ENCODE results near the gene SPOCK2. TPM values are rescaled to one million over a fixed set of nuclear protein-coding genes. Genes with fewer than 3 reads are reported as not detected.

SPOCK2 gene
- total RNA-seq, 2 experiments from 2014 or later: 976 to 998 TPM

DNA sequence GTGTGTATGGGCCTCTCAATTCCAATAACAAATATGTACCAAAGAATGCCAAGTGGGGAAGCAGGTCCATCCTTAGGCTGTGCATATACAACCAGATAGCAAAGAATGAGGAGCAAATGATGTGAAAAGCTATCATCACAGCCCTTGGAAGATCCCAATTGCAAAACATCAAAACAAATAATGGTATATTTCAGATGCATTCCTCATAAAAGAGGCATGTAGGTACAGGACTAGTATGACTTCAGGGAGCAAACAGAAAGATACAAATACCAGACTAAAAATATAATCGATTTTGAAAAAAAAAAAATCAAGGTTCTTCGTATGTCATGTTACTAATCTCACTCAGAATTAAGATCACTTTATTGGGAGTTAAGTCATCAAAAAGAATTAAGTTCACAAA is 18.5 kb upstream of the SPOCK2 start:
- peaks cover 93% of the 10 kb centered on the region for H3K4me1 Mint-ChIP-seq (ENCODE audit: low read depth)
- no peaks in the 10 kb centered on the region for H3K27me3 Mint-ChIP-seq
- Histone ChIP-seq H3K27ac (ENCODE audit: low read depth in 1 of 2, low read length in 2 of 2) (peak overlapping the region; percentile 70 to 74), H3K36me3 (ENCODE audit: insufficient read depth, low read length) (no peaks in the 10 kb centered on the region), H3K9me3 (ENCODE audit: control insufficient read depth in 1 of 2, insufficient read depth in 1 of 2, low read length in 2 of 2) (no peaks in the 10 kb centered on the region), H3K27me3 (ENCODE audit: control insufficient read depth in 1 of 2, insufficient read depth in 2 of 2, low read length in 2 of 2) (no peaks in the 10 kb centered on the region), H3K4me1 (ENCODE audit: insufficient read depth, low read length) (peaks cover 74% of the 10 kb centered on the region), H3K4me3 (ENCODE audit: low read length) (no peak overlapping the region)
- CTCF ChIA-PET: interaction anchor here (1.1 to 1.5 kb wide), 3 partner anchors 18 to 58 kb away, joined by 3 to 4 read pairs (median 3); no protein-coding TSS in a partner anchor
- TF ChIP-seq, protein P1, sequence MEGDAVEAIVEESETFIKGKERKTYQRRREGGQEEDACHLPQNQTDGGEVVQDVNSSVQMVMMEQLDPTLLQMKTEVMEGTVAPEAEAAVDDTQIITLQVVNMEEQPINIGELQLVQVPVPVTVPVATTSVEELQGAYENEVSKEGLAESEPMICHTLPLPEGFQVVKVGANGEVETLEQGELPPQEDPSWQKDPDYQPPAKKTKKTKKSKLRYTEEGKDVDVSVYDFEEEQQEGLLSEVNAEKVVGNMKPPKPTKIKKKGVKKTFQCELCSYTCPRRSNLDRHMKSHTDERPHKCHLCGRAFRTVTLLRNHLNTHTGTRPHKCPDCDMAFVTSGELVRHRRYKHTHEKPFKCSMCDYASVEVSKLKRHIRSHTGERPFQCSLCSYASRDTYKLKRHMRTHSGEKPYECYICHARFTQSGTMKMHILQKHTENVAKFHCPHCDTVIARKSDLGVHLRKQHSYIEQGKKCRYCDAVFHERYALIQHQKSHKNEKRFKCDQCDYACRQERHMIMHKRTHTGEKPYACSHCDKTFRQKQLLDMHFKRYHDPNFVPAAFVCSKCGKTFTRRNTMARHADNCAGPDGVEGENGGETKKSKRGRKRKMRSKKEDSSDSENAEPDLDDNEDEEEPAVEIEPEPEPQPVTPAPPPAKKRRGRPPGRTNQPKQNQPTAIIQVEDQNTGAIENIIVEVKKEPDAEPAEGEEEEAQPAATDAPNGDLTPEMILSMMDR (IDR thresholded peaks at IDR 0.05): no peak
- POLR2A ChIA-PET: interaction anchor here (1.0 to 4.0 kb wide), 7 partner anchors 16 to 59 kb away, joined by 3 to 117 read pairs (median 5); partner anchors contain the start of gene SPOCK2
- peak overlapping the region; percentile 87 for H3K4me3 Mint-ChIP-seq
- H3K27ac Mint-ChIP-seq: peak overlapping the region; percentile 94
- H3K9me3 Mint-ChIP-seq: no peaks in the 10 kb centered on the region
- H3K36me3 Mint-ChIP-seq (ENCODE audit: low read depth): peaks cover 6% of the 10 kb centered on the region
- DNase-seq (no peak), ATAC-seq (ENCODE audit: poor library complexity) (no peak)
- intact Hi-C loops (cut with DNase I, micrococcal nuclease): loop anchor here in 1 of 2 experiments (1.0 to 10.0 kb wide), 2 partner anchors 19 to 588 kb away; partner anchors contain the start of genes MCU and SPOCK2

DNA sequence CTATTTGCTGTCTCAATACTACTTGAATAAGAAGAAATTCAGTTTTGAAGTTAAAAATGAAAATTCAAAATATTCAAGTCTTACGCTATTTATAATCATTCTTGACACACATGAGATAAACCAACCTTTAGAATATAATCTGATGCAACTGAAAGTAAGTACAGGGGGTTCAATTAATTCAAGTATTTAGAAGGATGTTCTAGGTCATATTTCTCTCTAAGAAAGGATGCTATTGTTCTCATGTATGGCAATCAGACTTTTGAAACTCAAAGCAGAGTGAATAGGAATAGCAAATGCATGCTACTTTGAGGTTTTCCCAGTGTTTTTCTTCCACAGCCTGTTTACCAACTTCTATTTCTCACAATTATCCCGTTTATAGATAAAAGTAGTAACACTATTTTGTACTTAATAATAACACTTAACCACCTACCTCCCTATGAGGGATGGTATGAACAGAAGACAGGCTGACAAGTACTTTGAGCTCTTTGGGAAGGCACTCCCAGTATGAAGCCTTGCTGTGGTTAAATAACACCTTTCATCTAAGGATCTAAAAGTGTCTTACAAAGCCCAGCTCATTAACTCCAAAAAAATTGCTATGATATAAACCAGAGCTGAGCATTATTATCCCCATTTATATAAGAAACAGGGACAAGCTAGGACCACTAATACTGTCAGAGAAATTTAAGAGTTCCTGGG is 18.0 kb upstream of the SPOCK2 start:
- H3K27me3 Mint-ChIP-seq: no peaks in the 10 kb centered on the region
- peak overlapping the region; percentile 94 for H3K27ac Mint-ChIP-seq
- no peak overlapping the region for H3K4me3 ChIP-seq (ENCODE audit: low read length)
- peaks cover 2% of the 10 kb centered on the region for H3K36me3 ChIP-seq (ENCODE audit: insufficient read depth, low read length)
- H3K4me1 Mint-ChIP-seq (ENCODE audit: low read depth): peaks cover 98% of the 10 kb centered on the region
- peaks cover 79% of the 10 kb centered on the region for H3K4me1 ChIP-seq (ENCODE audit: insufficient read depth, low read length)
- intact Hi-C loops (cut with DNase I, micrococcal nuclease): loop anchor here in 1 of 2 experiments (10.0 kb wide), 1 partner anchor 588 kb away; the partner anchor contains the start of gene MCU
- no peak for DNase-seq
- H3K27me3 ChIP-seq (ENCODE audit: control insufficient read depth in 1 of 2, insufficient read depth in 2 of 2, low read length in 2 of 2): no peaks in the 10 kb centered on the region
- H3K27ac ChIP-seq (ENCODE audit: low read depth in 1 of 2, low read length in 2 of 2): peak overlapping the region; percentile 70 to 74
- H3K9me3 ChIP-seq (ENCODE audit: control insufficient read depth in 1 of 2, insufficient read depth in 1 of 2, low read length in 2 of 2): no peaks in the 10 kb centered on the region
- ATAC-seq (ENCODE audit: poor library complexity): no peak
- ChIA-PET POLR2A (interaction anchor here (0.6 to 4.0 kb wide), 6 partner anchors 13 to 59 kb away, joined by 3 to 117 read pairs (median 4); partner anchors contain the start of gene SPOCK2), CTCF (interaction anchor here (1.1 to 1.5 kb wide), 3 partner anchors 17 to 58 kb away, joined by 3 to 4 read pairs (median 3); no protein-coding TSS in a partner anchor)
- peaks cover 12% of the 10 kb centered on the region for H3K36me3 Mint-ChIP-seq (ENCODE audit: low read depth)
- no peaks in the 10 kb centered on the region for H3K9me3 Mint-ChIP-seq
- H3K4me3 Mint-ChIP-seq: peak overlapping the region; percentile 87
- TF ChIP-seq, protein P1 (IDR thresholded peaks at IDR 0.05): no peak

DNA sequence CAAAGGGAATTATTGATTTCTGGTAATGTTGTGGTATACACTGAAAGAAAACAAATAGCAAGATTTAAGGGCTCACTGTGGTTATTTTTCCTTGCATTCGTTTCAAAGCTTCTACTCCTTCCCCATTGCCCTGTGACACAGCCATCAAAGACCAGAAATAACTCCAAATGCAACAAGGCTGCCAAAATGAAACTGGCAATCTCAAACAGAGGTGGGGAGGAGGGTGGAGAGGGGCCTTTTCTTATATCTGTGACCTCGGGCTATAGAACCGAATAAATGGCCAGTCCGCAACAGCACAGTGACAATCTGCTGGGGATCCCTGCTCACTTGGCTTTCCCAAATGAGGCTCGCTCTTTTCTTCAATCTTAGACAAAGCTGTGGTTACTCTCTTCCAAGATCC is 17.4 kb upstream of the SPOCK2 start:
- H3K27ac ChIP-seq (ENCODE audit: low read depth in 1 of 2, low read length in 2 of 2): peak overlapping the region in 1 of 2 donors; percentile 18

More for the DNA sequence above, 17.4 kb upstream of the SPOCK2 start:
- H3K4me3 ChIP-seq (ENCODE audit: low read length): no peak overlapping the region
- no peak for ATAC-seq (ENCODE audit: poor library complexity)
- H3K27me3 Mint-ChIP-seq: no peaks in the 10 kb centered on the region
- peaks cover 98% of the 10 kb centered on the region for H3K4me1 Mint-ChIP-seq (ENCODE audit: low read depth)
- no peaks in the 10 kb centered on the region for H3K9me3 Mint-ChIP-seq
- H3K9me3 ChIP-seq (ENCODE audit: control insufficient read depth in 1 of 2, insufficient read depth in 1 of 2, low read length in 2 of 2): no peaks in the 10 kb centered on the region
- H3K4me1 ChIP-seq (ENCODE audit: insufficient read depth, low read length): peaks cover 75% of the 10 kb centered on the region
- peak overlapping the region; percentile 94 for H3K27ac Mint-ChIP-seq
- H3K4me3 Mint-ChIP-seq: peak overlapping the region; percentile 87
- intact Hi-C loops (cut with DNase I, micrococcal nuclease): loop anchor here (2.0 to 10.0 kb wide), 2 partner anchors 15 to 589 kb away; partner anchors contain the start of gene MCU (in 1 of the 2)
- POLR2A ChIA-PET: interaction anchor here (4.0 kb wide), 1 partner anchor 19 kb away, joined by 117 read pairs; the partner anchor contains the start of gene SPOCK2
- DNase-seq: no peak
- CTCF ChIA-PET: interaction anchor here (1.5 kb wide), 1 partner anchor 17 kb away, joined by 3 read pairs; no protein-coding TSS in a partner anchor
- no peaks in the 10 kb centered on the region for H3K27me3 ChIP-seq (ENCODE audit: control insufficient read depth in 1 of 2, insufficient read depth in 2 of 2, low read length in 2 of 2)
- H3K36me3 ChIP-seq (ENCODE audit: insufficient read depth, low read length): peaks cover 4% of the 10 kb centered on the region
- H3K36me3 Mint-ChIP-seq (ENCODE audit: low read depth): peaks cover 14% of the 10 kb centered on the region
- TF ChIP-seq, protein P1 (IDR thresholded peaks at IDR 0.05): no peak

Measured in CD4-positive, alpha-beta T cell (primary cell).